NCI-H2171 (cell line): Measurements from ENCODE around the gene LBHD2.
"Not testable (repeated sequence)": the region's sequence is repeated elsewhere in the genome, so short reads cannot be mapped to it uniquely, and the experiment has no call there.

Experiments
- DNase-seq: peaks from one replicate; lab custom pipeline; 2025; lab: John Stamatoyannopoulos, UW

The LBHD2 gene

DNA sequence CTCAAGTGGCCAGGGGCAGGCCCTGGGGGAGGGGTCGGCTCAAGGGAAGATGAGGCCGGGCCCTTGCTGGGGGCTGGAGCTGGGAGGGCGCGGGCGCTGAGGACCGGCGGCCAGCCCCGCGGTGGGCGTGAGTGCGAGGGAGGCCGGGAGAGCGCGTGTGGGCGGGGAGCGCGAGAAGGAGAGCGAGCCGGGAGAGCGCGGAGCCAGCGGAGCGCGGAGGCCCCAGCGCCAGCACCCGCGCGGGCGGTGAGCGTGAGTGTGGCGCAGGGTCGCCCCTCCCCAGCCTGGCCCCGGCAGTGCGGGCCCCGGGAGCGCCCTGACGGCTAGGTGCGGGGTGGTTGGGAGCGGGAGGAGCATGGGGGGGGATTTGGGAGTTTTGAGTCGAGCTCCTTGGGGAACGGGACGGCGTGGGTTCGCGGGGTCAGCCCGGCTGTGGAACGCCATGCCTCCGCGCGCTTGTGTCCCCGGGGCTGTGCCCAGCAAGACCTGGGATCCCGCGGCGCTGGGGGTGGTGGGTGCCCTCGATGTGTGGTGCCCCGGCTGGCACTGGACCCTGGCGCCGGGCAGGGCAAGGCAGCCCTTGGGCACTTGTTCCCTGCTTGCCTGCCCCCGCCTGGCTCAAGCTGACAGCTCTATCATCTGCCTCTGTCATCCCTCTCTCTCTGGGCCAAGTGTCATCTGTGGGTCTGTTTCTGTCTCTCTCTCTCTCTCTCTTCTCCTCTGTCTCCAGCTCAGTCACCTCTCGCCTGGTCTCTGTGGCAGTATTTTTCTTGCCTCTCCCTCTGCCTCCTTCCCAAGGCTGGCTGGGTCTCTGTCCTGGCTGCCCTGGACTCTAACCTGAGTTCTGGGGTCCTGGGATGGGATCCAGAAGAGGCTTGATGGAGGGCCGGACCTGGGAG lies at the start of gene LBHD2:
LBHD2 (plus strand) TSS at position 190 of the 899 bp plus-strand sequence. CDS start 1,803 bp downstream, outside the sequence.
- DNase-seq, result no peak

DNA sequence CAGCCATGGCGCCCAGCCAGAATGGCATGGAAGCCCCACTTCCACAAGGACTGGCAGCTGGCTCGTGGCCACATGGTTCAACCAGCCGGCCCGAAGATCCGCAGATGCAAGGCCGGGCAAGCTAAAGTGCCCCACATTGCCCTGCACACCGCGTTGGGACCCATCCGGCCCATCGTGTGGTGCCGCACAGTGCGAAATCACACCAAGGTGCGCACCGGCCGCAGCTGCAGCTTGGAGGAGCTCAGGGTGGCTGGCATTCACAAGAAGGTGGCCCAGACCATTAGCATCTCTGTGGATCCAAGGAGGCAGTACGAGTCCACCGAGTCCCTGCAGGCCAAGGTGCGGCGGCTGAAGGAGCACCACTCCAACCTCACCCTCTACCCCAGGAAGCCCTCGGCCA lies 42.5 kb upstream of the LBHD2 start:
- DNase-seq, result no peak

DNA sequence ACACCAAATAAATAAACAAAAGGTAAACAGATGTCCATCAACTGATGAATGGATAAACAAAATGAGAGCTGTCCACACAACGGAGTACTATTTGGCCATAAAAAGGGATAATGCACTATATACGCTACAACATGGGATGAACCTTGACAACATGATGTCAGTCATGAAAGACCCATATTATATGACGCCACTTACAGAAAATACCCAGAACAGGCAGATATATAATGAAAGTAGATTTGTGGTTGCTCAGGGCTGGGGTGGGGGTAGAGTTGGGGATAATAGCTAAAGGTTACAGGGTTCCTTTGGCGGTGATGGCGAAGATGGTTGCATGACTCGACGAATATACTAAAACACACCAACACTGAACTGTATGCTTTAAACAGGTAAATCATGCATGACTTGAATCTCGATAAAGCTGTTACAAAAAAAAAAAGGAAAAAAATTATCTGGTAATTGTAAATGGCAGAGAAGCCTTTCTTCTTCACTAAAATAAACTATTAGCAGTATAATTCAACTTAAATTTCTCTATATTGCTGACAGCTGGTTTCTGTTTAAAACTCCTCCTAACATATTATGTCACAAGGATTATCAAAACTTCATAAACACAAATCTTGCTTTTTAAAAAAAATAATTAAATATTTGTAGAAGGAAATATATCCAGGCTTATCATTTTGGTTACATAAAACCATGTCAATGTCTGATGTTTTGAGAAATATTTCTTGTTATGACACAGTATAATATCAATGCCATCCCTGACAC lies 40.6 kb upstream of the LBHD2 start:
- DNase-seq, result no peak

DNA sequence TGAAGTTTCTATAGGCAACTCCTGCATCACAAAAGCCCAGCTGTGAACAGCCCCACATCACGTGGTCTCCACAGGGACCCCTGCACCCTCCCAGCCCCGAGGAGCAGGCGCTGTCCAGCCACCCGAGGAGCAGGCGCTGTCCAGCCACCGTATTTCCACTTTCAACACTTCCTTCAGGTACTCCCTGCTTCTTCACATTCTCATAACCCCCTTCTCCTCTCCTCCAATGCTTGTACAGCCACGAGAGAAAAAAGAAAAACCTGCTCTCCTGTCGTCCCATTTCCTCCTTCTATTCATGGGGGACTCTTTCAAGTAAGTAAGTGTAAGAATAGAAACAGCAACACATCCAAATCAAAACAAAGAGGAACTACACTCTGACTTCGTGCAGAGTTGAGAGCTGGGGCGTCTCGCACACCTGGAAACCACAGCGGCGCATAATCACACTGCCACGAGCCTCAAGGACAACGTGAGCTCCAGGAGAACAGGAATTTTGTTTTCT lies 38.6 kb upstream of the LBHD2 start:
- DNase-seq, result no peak

DNA sequence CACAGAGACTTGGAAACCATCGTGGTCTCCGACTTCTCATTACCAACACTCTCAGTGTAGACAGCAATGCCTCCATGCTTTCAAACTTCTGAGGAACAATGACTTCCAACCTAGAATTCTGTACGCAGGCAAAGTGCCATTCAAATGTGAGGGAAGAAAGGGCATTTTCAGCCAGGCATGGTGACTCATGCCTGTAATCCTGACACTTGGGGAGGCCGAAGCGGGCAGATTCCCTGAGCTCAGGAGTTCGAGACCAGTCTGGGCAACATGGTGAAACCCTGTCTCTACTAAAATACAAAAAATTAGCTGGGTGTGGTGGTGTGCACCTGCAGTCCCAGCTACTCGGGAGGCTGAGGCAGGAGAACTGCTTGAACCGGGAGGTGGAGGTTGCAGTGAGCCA lies 36.6 kb upstream of the LBHD2 start:
- not testable (repeated sequence) for DNase-seq

DNA sequence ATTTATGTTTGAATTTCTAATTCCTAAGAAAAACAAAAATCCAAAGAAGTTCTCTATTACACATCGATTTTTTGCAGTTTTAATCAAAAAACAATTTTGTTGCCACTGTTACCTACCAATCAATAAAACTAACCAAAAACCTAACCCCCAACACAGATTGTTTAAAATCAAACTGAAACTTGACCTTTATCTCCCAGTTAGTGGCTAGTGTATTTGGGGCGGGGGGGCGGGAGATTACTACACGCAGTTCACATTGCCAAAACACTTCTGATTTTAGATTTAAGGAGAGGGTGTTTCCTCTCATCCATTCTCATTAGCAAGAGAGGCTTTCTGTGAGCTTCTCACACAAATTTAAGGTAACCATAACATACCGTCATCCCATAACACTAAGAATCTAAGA lies 33.1 kb upstream of the LBHD2 start:
- no peak for DNase-seq

DNA sequence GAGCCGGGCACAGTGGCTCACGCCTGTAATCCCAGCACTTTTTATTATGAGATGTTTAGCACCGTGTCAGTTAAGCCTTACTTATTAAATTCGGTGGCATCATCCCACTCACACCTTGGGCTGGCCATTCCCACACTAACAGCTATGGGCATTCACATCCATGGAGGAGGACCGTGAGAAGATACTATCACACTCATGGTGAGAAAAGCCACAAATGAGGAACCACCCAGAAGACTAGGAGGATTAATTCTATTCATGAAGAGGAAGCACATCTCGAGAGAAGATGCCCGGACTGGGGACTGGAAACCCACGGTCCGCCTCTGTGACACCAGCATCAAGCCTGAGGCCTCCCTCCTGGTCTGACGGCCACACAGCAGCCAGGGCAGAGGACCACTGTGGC lies 31.6 kb upstream of the LBHD2 start:
- DNase-seq, result no peak

DNA sequence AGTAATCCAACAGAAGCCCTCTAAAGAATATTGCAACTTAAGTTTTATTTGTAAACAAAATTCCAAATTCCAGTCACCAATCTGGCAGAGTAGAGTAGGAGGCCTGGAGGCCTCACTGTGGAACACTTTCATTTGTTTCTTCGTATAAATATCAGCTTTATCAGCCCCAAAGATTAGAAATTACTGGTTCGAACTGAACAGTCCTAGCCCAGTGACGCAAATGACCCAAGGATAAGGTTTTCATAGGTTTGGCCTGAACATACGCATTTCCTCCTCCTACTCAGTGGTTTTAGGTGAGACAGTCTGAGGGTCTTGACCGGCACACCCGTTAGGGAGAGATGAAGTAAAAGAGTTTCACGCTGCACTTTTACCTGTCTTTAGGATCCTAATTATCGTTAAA lies 28.3 kb upstream of the LBHD2 start:
- DNase-seq, result no peak

DNA sequence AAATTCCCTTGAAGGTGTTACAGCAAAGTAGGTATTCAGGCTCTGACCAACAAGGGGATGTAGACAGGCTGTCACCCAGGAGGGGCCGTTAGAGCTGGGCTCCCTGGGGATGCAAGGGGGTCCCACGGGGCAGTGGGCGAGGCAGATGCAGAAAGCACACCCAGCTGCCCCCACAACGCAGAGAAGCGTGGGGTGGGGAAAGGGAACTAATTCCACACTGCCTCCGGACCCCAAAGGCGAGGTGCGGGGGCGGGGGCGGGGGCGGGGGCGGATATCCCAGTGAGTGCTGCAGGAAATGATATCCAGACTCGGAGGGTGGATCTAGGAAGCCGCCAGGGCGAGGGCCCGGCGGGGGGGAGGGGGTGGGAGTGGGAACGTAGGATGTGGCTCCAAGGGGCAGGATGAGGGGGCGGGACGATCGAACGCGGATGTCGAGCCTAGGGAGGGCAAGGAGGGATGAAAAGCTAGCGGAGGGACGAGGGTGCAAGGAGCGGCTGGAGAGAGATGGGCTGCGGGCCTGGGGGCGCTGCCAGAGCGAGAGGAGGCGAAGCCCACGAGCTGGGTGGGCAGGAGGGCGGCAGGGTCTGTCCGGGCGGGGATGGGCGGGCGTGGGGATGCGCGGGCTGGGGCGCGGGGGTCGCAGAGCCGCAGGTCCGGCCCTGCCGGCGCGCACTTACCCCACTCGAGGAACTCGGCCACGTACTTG lies 27.5 kb upstream of the LBHD2 start:
- peak; percentile 61 for DNase-seq

DNA sequence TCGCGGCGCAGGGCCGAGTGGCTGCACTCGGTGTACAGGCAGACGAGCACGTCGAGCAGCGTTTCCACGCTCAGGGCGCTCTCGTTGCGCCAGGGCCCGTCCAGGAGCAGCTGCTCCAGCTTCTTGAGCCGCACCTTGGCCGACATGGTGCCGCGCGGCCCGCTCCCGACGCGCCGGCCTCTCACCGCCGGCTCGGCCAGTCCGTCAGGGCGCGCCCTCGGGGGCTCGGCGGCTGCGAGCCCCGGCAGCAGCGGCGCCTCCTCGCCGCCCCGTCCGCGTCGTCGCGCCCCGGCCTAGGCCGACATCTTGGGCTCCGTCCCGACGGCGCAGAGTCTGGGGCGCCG lies 27.0 kb upstream of the LBHD2 start:
- no peak for DNase-seq

DNA sequence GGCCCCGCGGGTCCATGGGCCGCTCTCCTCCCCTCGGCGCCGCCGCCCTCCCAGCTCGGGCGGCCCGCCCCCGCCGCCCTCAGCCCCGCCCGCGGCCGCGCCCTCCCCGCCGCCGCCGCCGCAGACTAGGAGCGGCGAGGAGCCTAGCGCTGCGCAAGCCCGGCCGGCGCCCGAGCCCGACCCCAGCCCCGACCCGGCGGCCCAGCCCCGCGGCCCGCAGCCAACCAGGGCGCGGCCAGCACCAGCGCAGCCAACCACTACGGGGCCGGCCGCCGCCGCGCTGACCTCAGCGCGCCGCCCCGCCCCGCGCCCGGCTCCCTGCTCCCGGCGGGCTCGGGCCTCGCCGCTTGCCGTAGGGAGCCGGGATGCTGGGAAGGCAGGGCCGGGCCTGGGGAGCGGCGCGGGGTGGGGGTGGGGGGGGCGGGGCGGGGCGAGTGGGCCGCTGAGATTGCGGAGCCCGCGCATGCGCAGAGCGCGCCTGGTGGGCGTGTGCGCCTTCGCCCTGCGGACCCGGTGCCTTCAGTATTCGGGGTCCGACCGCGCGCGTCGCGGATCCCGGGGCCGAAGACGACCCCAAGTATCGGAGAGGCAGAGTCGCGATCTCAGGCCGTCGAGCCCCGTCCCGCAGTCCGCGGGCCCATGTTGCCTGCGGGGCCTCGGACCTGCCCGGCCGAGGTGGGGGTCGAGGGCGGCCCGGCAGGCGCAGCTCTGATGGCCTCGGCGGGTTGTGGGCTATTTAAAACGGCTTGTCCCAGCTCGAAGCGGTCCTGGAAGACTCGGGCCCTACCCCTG lies 26.4 kb upstream of the LBHD2 start, which contains the start of gene CDC42BPB:
CDC42BPB (minus strand) TSS at position 178 of the 792 bp plus-strand sequence. CDS start 376 bp downstream, outside the sequence.
- DNase-seq, result peak; percentile 96

DNA sequence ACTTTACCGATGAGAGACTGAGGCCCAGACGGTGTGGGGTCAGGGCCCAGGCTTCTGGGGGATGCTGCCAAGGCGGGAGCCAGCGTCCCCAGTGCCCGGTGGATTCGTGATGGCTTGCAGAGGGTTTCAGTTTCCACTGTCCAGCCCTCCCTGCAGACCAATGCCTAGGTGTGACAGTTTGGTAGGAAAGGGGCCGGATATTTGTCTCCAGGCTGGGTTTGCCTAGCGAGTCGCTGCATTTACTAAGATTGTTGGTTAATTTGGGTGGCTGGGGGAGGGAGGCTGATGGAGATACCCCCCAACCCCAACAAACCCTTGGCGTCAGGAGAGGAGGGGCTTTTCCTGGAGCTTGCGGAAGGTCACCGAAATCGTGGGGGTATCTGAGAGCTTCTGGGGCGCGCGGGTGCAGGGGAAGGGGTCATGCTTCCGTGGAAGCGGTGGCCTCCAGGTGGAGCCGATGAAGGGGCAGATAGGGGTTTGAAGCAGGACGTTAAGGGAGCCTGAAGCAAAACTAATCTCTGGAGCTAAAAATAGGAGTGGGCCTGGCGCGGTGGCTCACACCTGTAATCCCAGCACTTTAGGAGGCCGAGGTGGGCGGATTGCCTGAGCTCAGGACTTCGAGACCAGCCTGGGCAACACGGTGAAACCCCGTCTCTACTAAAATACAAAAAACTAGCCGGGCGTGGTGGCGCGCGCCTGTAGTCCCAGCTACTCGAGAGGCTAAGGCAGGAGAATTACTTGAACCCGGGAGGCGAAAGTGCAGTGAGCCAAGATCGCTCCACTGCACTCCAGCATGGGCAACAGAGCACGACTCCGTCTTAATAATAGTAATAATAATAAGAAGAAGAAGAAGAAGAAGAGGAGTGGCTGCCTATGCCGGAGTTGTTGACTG lies 25.6 kb upstream of the LBHD2 start:
- no peak for DNase-seq

DNA sequence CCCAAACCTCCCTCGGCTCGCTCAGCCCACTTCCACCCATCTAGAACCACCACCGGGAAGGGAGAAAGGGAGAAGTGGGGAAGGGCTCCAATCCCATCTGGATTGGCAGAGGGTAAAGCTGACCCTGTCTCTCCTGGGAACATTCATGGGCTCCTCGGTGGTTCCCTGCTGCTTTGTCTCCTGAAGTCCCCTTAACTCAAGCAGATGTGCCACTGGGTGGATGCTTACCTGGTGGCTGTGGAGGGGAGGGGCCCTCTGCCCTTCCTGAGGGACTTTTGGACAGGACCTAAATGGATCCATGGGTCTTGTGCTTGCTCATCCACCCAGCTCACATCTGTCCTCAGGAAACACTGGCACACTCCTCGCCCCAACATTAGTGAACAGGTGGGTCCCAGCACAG lies 24.5 kb upstream of the LBHD2 start:
- DNase-seq, result no peak

DNA sequence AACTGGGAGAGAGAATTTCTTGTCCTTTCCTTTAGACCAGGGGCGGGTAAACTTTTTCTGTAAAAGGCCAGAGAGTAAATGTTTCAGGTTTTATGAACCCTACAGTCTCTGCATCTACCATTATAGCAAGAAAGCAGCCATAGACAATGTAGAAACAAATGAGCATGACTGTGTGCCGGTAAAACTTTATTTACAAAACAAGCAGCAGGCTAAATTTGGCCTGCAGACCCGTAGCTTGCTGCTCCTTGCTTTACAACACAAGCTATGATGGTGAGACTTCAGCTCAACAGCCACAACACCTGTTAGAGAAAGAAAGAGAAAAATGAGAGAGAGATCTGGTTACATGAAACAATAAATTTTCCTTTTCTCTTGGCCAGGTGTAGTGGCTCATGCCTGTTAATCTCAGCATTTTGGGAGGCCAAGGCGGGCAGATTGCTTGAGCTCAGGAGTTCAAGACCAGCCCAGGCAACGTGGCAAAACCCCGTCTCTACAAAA lies 22.5 kb upstream of the LBHD2 start:
- no peak for DNase-seq

DNA sequence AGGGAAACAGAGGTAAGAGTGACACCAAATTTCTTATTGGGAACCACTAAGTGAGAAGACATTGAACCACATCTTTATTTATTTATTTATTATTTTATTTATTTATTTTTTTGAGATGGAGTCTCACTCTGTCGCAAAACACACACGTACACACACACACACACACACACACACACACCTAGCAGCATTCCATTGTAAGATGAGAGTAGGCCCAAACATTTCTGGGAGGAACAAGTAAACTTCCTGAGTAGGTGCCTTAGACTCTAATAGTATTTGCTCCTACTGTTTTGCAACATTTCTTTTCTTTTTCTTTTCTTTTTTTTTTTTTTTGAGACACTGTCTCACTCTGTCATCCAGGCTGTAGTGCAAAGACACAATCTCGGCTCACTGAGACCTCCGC lies 19.6 kb upstream of the LBHD2 start:
- no peak for DNase-seq

DNA sequence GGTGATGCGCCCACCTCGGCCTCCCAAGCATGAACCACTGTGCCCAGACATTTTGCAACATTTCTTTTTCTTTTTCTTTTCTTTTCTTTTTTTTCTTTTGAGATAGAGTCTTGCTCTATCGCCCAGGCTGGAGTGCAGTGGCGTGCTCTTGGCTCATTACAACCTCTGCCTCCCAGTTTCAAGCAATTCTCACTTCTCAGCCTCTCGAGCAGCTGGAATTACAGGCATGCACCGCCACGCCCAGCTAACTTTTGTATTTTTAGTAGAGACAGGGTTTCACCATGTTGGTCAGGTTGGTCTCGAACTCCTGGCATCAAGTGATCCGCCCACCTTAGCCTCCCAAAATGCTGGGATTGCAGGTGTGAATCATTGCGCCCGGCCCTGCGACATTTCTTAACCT lies 19.0 kb upstream of the LBHD2 start:
- no peak for DNase-seq

DNA sequence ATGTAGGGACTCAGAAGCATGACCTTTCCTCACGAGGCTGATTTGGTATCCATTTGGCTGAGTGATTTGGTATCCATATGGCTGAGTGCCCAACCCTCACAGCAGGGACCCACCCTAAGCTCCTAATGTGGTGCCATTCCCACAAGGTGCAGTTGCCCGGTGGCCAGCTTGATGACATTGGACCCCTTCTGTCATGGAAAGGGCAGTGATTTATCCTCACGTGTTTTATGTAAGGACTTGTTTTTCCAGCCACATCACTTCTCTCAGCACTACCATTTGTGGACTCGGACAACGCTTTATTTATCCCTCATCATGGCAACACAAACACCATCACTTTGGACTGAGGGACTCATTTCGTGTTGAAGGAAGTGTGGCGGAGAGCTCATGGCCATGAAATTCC lies 18.1 kb upstream of the LBHD2 start:
- DNase-seq, result no peak

DNA sequence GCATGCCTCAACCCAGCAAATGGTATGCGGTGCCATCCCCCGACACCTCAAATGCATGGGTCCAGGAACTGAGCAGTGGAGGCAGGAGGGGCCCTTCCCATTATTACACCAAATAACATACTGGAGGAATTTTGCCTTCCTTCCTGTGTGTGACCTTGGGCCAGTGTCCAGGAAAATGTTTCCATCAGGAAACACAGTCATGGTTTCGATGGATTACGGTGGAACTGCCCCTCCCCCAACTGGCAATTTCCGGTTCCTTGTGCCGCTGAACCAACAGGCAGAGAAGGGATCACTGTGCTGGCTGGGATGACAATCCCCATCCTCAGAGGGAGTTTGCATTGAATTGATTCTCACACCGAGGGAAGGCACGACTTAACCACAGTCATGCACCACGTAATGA lies 17.6 kb upstream of the LBHD2 start:
- no peak for DNase-seq

DNA sequence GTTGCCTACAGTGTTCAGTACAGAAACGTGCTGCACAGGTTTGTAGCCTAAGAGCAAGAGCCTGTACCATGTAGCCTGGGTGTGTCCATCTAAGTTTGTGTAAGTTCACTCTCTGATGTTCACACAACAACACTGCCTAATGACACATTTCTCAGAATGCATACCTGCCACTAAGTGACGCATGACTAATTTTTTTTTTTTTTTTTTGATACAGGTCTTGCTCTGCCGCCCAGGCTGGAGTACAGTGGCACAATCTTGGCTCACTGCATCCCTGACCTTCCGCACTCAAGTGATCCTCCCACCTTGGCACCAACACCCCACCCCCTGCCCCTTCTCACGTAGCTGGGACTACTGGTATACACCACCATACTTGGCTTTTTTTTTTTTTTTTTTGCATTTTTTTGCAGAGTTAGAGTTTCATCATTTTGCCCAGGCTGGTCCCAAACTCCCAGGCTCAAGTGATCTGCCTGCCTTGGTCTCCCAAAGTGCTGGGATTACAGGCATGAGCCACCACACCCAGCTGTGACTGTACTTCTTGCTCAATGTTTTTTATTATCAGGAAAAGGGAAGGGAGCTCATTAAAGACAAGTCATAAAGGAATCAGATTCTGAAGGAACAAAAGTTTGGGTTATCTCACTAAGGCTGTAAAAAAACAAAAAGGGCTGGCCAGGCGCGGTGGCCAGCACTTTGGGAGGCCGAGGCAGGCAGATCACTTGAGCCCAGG lies 16.6 kb upstream of the LBHD2 start:
- no peak for DNase-seq
